Coronary artery (tissue), 2 donors: ENCODE measurements around the gene NODAL.

Experiments used
- DNase-seq: peaks from one replicate; pipeline ENCODE4 v3.0.0-alpha.2; 2017; ENCODE audit warnings: low spot score
- H3K27ac ChIP-seq, 2 donors: fragments of 200-600 bp; sonication (generic); one replicate each; pipeline ENCODE4 v1.5.1; 2016 to 2019
- H3K4me3 ChIP-seq: fragments of 200-600 bp; sonication (generic); 2 replicates; pipeline ENCODE4 v1.5.1; 2016; ENCODE audit warnings: mild to moderate bottlenecking, moderate library complexity
- TF ChIP-seq, protein P1 (sequence below): fragments of 200-600 bp; sonication (generic); IDR thresholded peaks from one replicate; pipeline ENCODE4 v1.5.1; 2019; ENCODE audit warnings: antibody characterized with exemption

Gene NODAL

DNA sequence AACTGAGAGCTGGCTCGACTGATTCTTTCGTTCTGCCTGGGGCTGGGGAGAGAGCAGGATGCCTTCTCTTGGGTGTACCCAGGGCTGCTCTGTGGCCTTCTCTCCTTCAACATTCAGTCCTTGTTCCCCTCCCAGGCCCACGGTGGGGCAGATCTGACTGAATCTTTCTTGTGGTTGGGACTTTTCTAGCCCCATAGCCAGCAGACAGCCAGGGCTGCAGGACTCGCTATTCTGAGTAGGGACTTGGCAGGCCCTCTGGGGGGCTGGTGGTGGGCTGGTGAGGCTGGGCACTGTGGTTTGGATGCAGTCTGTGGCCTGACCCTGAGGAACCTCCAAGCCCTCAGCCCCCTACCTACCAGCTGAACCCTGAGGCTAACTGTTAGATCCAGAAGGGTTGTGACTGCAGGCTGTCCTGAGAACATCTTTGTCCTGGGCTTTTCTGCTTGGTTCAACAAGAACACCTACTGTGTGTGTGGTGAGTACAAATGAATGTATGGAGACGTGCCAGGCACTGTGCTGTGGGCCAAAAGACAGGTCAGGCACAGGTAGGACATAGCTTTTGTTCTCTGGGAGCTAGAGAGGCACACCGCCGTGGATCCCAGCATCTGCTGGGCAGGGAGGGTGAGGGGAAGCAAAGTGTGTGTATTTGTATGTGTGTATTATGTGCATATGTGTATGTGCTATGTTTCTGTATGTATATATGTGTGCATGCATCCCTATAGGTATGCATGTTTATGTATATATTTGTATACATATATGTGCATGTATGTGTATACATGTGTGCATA lies 35.0 kb upstream of the NODAL start:
- H3K4me3 ChIP-seq: no peak overlapping the region
- DNase-seq: no peak
- TF ChIP-seq, protein P1, sequence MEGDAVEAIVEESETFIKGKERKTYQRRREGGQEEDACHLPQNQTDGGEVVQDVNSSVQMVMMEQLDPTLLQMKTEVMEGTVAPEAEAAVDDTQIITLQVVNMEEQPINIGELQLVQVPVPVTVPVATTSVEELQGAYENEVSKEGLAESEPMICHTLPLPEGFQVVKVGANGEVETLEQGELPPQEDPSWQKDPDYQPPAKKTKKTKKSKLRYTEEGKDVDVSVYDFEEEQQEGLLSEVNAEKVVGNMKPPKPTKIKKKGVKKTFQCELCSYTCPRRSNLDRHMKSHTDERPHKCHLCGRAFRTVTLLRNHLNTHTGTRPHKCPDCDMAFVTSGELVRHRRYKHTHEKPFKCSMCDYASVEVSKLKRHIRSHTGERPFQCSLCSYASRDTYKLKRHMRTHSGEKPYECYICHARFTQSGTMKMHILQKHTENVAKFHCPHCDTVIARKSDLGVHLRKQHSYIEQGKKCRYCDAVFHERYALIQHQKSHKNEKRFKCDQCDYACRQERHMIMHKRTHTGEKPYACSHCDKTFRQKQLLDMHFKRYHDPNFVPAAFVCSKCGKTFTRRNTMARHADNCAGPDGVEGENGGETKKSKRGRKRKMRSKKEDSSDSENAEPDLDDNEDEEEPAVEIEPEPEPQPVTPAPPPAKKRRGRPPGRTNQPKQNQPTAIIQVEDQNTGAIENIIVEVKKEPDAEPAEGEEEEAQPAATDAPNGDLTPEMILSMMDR: no peak
- no peak overlapping the region for H3K27ac ChIP-seq

DNA sequence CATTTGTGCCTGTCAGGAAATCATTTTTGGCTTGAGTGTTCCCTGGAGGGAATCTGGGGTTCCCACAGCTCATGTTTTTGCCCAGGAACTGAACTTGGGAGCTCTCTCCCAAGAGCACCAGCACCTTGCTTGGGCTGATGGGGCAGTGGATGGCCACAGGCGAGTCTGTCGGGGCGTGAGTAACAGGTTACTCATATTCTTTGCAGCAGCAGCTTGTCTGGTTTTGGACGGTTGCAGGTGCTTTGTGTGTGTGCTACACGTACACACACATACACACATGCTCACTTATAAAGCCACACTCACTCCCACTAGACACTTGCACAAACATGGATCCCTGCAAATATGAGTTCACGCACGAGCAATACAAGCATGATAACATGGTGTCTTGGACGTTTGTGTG lies 34.2 kb upstream of the NODAL start:
- TF ChIP-seq, protein P1: no peak
- DNase-seq: no peak
- Histone ChIP-seq H3K4me3 (no peak overlapping the region), H3K27ac (no peak overlapping the region)

DNA sequence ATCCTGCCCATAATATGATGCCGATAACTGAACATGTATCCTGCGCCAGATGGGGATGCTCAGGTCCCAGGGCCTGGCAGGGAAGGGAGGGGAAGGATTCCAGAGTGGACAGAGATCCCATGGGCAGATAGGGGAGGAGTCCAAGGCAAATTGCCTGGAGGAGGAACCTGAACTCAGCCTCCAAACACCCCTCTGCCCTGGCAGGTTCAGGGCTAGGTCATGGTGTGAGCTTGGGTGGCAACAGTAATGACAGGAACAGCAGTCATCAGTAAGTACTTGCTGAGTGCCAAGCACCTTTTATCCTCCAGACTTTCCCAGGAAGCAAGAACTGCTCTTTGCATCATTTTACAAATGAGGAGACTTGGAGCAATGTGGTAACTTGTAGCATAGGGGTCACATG lies 33.3 kb upstream of the NODAL start:
- TF ChIP-seq, protein P1: no peak
- Histone ChIP-seq H3K4me3 (no peak overlapping the region), H3K27ac (no peak overlapping the region)
- no peak for DNase-seq

DNA sequence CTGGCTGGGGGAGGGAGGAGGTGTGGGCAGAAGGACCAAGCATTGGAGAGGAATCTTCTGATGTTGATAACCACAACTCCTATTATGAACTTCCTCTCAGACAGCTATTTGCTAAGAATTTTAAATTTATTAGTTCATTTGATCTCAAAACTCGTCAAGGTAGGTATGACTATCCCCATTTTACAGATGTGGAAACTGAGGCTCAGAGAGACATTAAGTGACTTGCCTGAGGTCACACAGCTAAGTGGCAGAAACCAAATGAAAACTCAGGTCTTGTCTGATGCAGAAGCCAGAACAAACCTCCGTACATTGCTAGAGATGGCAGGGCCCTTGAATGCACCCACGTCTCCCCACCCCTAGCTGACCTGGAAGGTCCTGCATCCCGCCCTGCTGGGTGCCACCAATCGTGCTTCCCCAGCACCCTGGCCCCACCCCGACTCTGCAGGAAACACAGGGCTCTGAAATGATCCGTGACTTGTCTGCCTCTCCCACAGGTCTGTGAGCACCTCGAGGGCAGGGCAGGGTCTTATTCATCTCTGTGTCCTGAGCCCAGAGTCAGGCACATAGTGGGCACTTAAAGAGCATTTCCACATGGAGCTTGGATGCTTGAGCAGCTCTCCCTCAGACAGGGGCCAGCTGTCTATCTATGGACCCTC lies 31.4 kb upstream of the NODAL start:
- Histone ChIP-seq H3K27ac (no peak overlapping the region), H3K4me3 (no peak overlapping the region)
- TF ChIP-seq, protein P1: no peak
- DNase-seq: no peak

DNA sequence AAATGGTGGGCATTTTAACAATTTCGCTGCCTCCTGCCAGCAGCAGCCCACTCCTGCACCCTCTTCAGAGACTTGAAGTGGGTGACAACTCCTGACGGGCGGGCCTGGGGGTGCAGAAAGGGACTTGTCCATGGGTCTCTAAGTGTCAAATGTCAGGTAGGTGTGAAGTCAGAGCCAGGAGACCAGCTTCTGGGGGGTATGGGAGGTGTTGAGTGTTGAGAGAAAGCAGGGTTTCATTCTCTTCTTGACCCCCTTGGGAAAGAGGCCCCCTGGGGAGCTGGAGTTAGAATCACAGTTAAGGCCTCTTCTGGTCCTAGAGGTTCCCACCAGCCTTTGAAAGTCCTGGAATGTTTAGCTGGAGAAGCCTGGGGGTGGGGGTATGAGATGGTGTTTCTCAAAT lies 25.5 kb upstream of the NODAL start:
- DNase-seq: no peak
- Histone ChIP-seq H3K27ac (no peak overlapping the region), H3K4me3 (no peak overlapping the region)
- TF ChIP-seq, protein P1: no peak

DNA sequence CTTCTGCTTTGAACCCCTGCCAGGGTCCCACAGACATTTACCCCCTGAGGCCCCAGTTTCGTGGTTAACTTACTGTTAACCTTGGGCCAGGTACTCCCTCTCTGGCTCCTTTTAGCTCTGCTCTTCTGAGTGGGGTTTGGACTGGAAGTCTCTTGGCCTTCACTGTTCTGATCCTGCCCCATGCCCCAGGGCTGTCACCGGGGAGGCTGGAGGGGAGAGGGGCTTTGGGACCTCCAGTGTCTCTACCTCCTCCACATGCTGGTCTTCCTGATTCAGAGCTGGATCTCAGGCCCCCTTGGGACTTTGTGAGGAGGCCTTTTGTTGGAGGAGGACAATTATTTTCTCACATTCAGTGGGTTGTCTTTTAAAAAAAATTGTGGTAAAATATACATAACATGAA lies 24.4 kb upstream of the NODAL start:
- no peak for DNase-seq
- no peak overlapping the region for H3K4me3 ChIP-seq
- TF ChIP-seq, protein P1: no peak
- no peak overlapping the region for H3K27ac ChIP-seq

DNA sequence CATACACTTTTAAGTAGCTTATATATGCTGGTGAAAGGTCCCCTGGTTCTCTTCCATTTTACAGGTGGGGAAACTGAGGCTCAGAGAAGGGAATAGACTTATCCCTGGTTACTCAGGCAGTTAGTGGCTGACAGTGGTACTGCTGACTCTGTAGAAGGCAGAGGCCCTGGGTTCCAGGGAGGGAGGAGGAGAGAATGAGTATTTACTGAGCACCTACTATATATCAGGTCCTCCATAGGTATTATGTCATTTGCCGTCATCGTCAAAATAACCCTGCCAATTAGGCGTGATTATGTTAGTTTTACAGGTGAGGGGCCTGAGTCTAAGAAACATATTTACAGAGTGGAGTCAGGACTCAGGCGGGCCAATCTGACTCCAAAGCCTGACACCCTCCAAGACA lies 23.8 kb upstream of the NODAL start:
- TF ChIP-seq, protein P1: no peak
- Histone ChIP-seq H3K27ac (no peak overlapping the region), H3K4me3 (no peak overlapping the region)
- DNase-seq: no peak
